ENCODE results near the gene ARHGEF12. TPM values are rescaled to one million over a fixed set of nuclear protein-coding genes. Genes with fewer than 3 reads are reported as not detected.

Gene ARHGEF12
- total and polyA plus RNA-seq, 2 experiments from 2014 or later, result 9.0 to 38.9 TPM

GRCh38 chr11:120298461-120298860 lies 37.8 kb upstream of the ARHGEF12 start (continued):
- no peak for TF ChIP-seq CTCF (conservative IDR thresholded peaks at IDR 0.05; ENCODE audit: low read depth in 2 of 2)

GRCh38 chr11:120302001-120302805 lies 34.0 kb upstream of the ARHGEF12 start:
- H3K4me1 Mint-ChIP-seq, result peaks cover 28% of the 10 kb centered on the region
- no peak; the same call in 2 of the 3 replicates for ATAC-seq
- H3K4me2 ChIP-seq, result no peak overlapping the region

GRCh38 chr11:120303004-120303637 lies 33.1 kb upstream of the ARHGEF12 start:
- Mint-ChIP-seq H3K36me3 (ENCODE audit: low read depth) (no peaks in the 10 kb centered on the region), H3K4me3 (no peak overlapping the region), H3K9me3 (no peaks in the 10 kb centered on the region), H3K27ac (no peak overlapping the region), H3K4me1 (peaks cover 30% of the 10 kb centered on the region), H3K27me3 (ENCODE audit: insufficient read depth, low read depth, poor library complexity) (peaks cover 11% of the 10 kb centered on the region)
- DNase-seq (ENCODE audit: low spot score) (peak; percentile 94), ATAC-seq (peak; percentile 72)
- H3K79me2 ChIP-seq (replicated peaks; ENCODE audit: insufficient read depth), result no peaks in the 10 kb centered on the region
- peaks cover 16% of the 10 kb centered on the region for H3K4me1 ChIP-seq (ENCODE audit: insufficient read depth)
- no peak overlapping the region for H3K4me2 ChIP-seq
- H3K36me3 ChIP-seq (ENCODE audit: insufficient read depth), result no peaks in the 10 kb centered on the region
- H3K27me3 ChIP-seq (ENCODE audit: insufficient read depth), result no peaks in the 10 kb centered on the region
- H3K27ac ChIP-seq (ENCODE audit: low read depth), result no peak overlapping the region
- no peak overlapping the region for H2AFZ ChIP-seq
- no peaks in the 10 kb centered on the region for H4K20me1 ChIP-seq (replicated peaks; ENCODE audit: insufficient read depth)
- H3F3A ChIP-seq (replicated peaks; ENCODE audit: low read depth), result no peaks in the 10 kb centered on the region
- H3K4me3 ChIP-seq, result no peak overlapping the region
- no peaks in the 10 kb centered on the region for H3K9me2 ChIP-seq (ENCODE audit: insufficient read depth)
- TF ChIP-seq JUNB (IDR thresholded peaks at IDR 0.05; ENCODE audit: unreplicated experiment) (no peak), EZH2phosphoT487 (IDR thresholded peaks at IDR 0.05; ENCODE audit: unreplicated experiment) (no peak), POLR2AphosphoS5 (IDR thresholded peaks at IDR 0.05; ENCODE audit: low read depth) (no peak), ZNF114 (CRISPR knock-in tag; IDR thresholded peaks at IDR 0.05) (0 out of 2 replicates have a peak, but pooled peaks have one; percentile 21), ZNF462 (CRISPR knock-in tag; IDR thresholded peaks at IDR 0.05) (peak; percentile 45; the same call in 1 of the 2 replicates), ZNF331 (CRISPR knock-in tag; IDR thresholded peaks at IDR 0.05; ENCODE audit: low read depth) (no peak), NANOG (IDR thresholded peaks at IDR 0.05; ENCODE audit: borderline replicate concordance) (no peak)

More at GRCh38 chr11:120302001-120302805, 34.0 kb upstream of the ARHGEF12 start:
- Histone ChIP-seq H3K4me1 (ENCODE audit: insufficient read depth) (peaks cover 14% of the 10 kb centered on the region), H2AFZ (peak overlapping the region; percentile 72; the same call in 1 of the 2 replicates), H3K36me3 (ENCODE audit: insufficient read depth) (no peaks in the 10 kb centered on the region), H3K4me3 (no peak overlapping the region), H3K27me3 (ENCODE audit: insufficient read depth) (no peaks in the 10 kb centered on the region), H3K79me2 (replicated peaks; ENCODE audit: insufficient read depth) (no peaks in the 10 kb centered on the region), H3K27ac (ENCODE audit: low read depth) (no peak overlapping the region), H4K20me1 (replicated peaks; ENCODE audit: insufficient read depth) (no peaks in the 10 kb centered on the region), H3F3A (replicated peaks; ENCODE audit: low read depth) (no peaks in the 10 kb centered on the region), H3K9me2 (ENCODE audit: insufficient read depth) (no peaks in the 10 kb centered on the region)
- no peak overlapping the region for H3K27ac Mint-ChIP-seq
- no peaks in the 10 kb centered on the region for H3K9me3 Mint-ChIP-seq
- H3K27me3 Mint-ChIP-seq (ENCODE audit: insufficient read depth, low read depth, poor library complexity), result peaks cover 11% of the 10 kb centered on the region
- H3K4me3 Mint-ChIP-seq, result no peak overlapping the region
- no peak for TF ChIP-seq ZNF114 (CRISPR knock-in tag; IDR thresholded peaks at IDR 0.05)
- TF ChIP-seq ZNF331 (CRISPR knock-in tag; IDR thresholded peaks at IDR 0.05; ENCODE audit: low read depth), result no peak
- no peak for TF ChIP-seq NANOG (IDR thresholded peaks at IDR 0.05; ENCODE audit: borderline replicate concordance)
- TF ChIP-seq CREB1 (CRISPR knock-in tag; IDR thresholded peaks at IDR 0.05; ENCODE audit: low read depth), result no peak
- TF ChIP-seq EZH2phosphoT487 (IDR thresholded peaks at IDR 0.05; ENCODE audit: unreplicated experiment), result no peak
- no peak for DNase-seq (ENCODE audit: low spot score)
- H3K36me3 Mint-ChIP-seq (ENCODE audit: low read depth), result no peaks in the 10 kb centered on the region
